SKM-1 treated with dmso at 0.1 percent for 144 hours (cell line): Measurements from ENCODE around the gene TUBA3C.

Experiments used
- DNase-seq: peaks from one replicate; lab custom pipeline; 2025; ENCODE audit not compliant: unreplicated experiment; lab: John Stamatoyannopoulos, UW

Gene TUBA3C

GRCh38 chr13:19169496-19169895, 12.1 kb downstream of the TUBA3C start:
- DNase-seq: no peak

GRCh38 chr13:19161308-19161707, 20.3 kb downstream of the TUBA3C start:
- DNase-seq: no peak

GRCh38 chr13:19159761-19160420, 21.7 kb downstream of the TUBA3C start:
- no peak for DNase-seq

GRCh38 chr13:19159181-19159580, 22.4 kb downstream of the TUBA3C start:
- DNase-seq: no peak

GRCh38 chr13:19158526-19159174, 23.0 kb downstream of the TUBA3C start:
- DNase-seq: no peak

GRCh38 chr13:19158006-19158405, 23.6 kb downstream of the TUBA3C start:
- DNase-seq: no peak

GRCh38 chr13:19157461-19157860, 24.2 kb downstream of the TUBA3C start:
- DNase-seq: no peak

- DNase-seq: no peak
These were observed 25.4 kb downstream of the TUBA3C start for GRCh38 chr13:19156013-19156825.

GRCh38 chr13:19155321-19155861, 26.2 kb downstream of the TUBA3C start:
- DNase-seq: peak; percentile 59

- no peak for DNase-seq
These were observed 26.8 kb downstream of the TUBA3C start for GRCh38 chr13:19154843-19155242.

GRCh38 chr13:19153782-19154450, 27.7 kb downstream of the TUBA3C start:
- peak; percentile 36 for DNase-seq

GRCh38 chr13:19152403-19152802, 29.2 kb downstream of the TUBA3C start:
- DNase-seq: no peak

GRCh38 chr13:19151581-19152263, 29.9 kb downstream of the TUBA3C start:
- DNase-seq: no peak

- no peak for DNase-seq
These were observed 30.9 kb downstream of the TUBA3C start for GRCh38 chr13:19150712-19151228.

- no peak for DNase-seq
These were observed 31.4 kb downstream of the TUBA3C start for GRCh38 chr13:19150226-19150625.

GRCh38 chr13:19148561-19148960, 33.1 kb downstream of the TUBA3C start:
- no peak for DNase-seq
